ENCODE results near the gene TRAF7.
"Not testable (repeated sequence)": the region's sequence is repeated elsewhere in the genome, so short reads cannot be mapped to it uniquely, and the experiment has no call there.

TRAF7 gene

GRCh38 chr16:2122429-2122828, 33.2 kb upstream of the TRAF7 start:
- DNase-seq (ENCODE audit: low read depth), result no peak

GRCh38 chr16:2122934-2123683, 32.5 kb upstream of the TRAF7 start:
- DNase-seq (ENCODE audit: low read depth), result not testable (repeated sequence)

- DNase-seq (ENCODE audit: low read depth), result not testable (repeated sequence)
Measured at GRCh38 chr16:2123706-2124376, 31.7 kb upstream of the TRAF7 start.

GRCh38 chr16:2124377-2124693, 31.2 kb upstream of the TRAF7 start:
- DNase-seq (ENCODE audit: low read depth), result not testable (repeated sequence)

- not testable (repeated sequence) for DNase-seq (ENCODE audit: low read depth)
Measured at GRCh38 chr16:2124694-2125444, 30.7 kb upstream of the TRAF7 start.

GRCh38 chr16:2125609-2126008, 30.0 kb upstream of the TRAF7 start:
- not testable (repeated sequence) for DNase-seq (ENCODE audit: low read depth)

- DNase-seq (ENCODE audit: low read depth), result not testable (repeated sequence)
Measured at GRCh38 chr16:2126161-2126743, 29.3 kb upstream of the TRAF7 start.

GRCh38 chr16:2126928-2127556, 28.5 kb upstream of the TRAF7 start:
- not testable (repeated sequence) for DNase-seq (ENCODE audit: low read depth)

GRCh38 chr16:2127630-2128280, 27.8 kb upstream of the TRAF7 start:
- not testable (repeated sequence) for DNase-seq (ENCODE audit: low read depth)

GRCh38 chr16:2129251-2129650, 26.3 kb upstream of the TRAF7 start:
- not testable (repeated sequence) for DNase-seq (ENCODE audit: low read depth)

GRCh38 chr16:2129890-2130447, 25.6 kb upstream of the TRAF7 start:
- DNase-seq (ENCODE audit: low read depth), result not testable (repeated sequence)

GRCh38 chr16:2133797-2134196, 21.8 kb upstream of the TRAF7 start:
- DNase-seq (ENCODE audit: low read depth), result not testable (repeated sequence)

GRCh38 chr16:2135071-2135470, 20.5 kb upstream of the TRAF7 start:
- not testable (repeated sequence) for DNase-seq (ENCODE audit: low read depth)

- peak; percentile 96 for DNase-seq (ENCODE audit: low read depth)
Measured at GRCh38 chr16:2135770-2136490, 19.7 kb upstream of the TRAF7 start, which contains the start of gene PKD1. Gene PKD1 (minus strand): TSS chr16:2135898. CDS start chr16:2135689, 209 bp downstream.

GRCh38 chr16:2142942-2143877, 12.4 kb upstream of the TRAF7 start:
- no peak for DNase-seq (ENCODE audit: low read depth)

GRCh38 chr16:2143878-2144485, 11.6 kb upstream of the TRAF7 start:
- DNase-seq (ENCODE audit: low read depth), result no peak

GRCh38 chr16:2145843-2146242, 9.7 kb upstream of the TRAF7 start:
- no peak for DNase-seq (ENCODE audit: low read depth)

GRCh38 chr16:2147378-2147777, 8.2 kb upstream of the TRAF7 start:
- DNase-seq (ENCODE audit: low read depth), result no peak
